A549 (cell line): Measurements from ENCODE around the gene ANK3. TPM values are rescaled to one million over a fixed set of nuclear protein-coding genes. Genes with fewer than 3 reads are reported as not detected.

ENCODE experiments used
- ATAC-seq, 2 experiments: fragments of 200-7000 bp in 1 of 2; fragments of >200 bp in 1 of 2; cut with Nextera tagmentation in 1 of 2; cut with Tn5 transposase in 1 of 2; 3 replicates each; pipeline versions ENCODE4 v1.8.0 to v1.9.1; 2018 to 2020; ENCODE audit warnings: mild to moderate bottlenecking in 1 of 2, moderate library complexity in 1 of 2
- CTCF ChIA-PET: fragments of 300-600 bp; sonication (Branson Sonifier 250); formaldehyde crosslinking; extraction: SDS; loops from one replicate; lab custom pipeline; 2021; ENCODE audit warnings: antibody characterized with exemption, inconsistent platforms; lab: Yijun Ruan, JAX
- POLR2A ChIA-PET: fragments of 350-600 bp; formaldehyde crosslinking; extraction: SDS; loops from one replicate; lab custom pipeline; 2021; ENCODE audit warnings: antibody characterized with exemption, inconsistent platforms; lab: Yijun Ruan, JAX
- DNase-seq, 2 experiments: peaks; one replicate each; pipeline versions ENCODE4 v3.0.0 to v3.0.0-alpha.2; 2011 to 2016; ENCODE audit warnings: low read depth in 1 of 2, low spot score in 1 of 2
- FAIRE-seq: peaks from 2 replicates; lab custom pipeline; 2011; peaks lifted over from hg19 to GRCh38; lab: Jason Lieb, UNC
- H3K27ac ChIP-seq, 2 experiments: fragments of >200 bp; sonication (Bioruptor Twin); formaldehyde crosslinking; 3 replicates each; pipeline ENCODE4 v1.5.1; 2016 to 2017
- H3K4me1 ChIP-seq: fragments of >200 bp; sonication (Bioruptor Twin); formaldehyde crosslinking; 3 replicates; pipeline ENCODE4 v1.6.1; 2016
- H3K4me2 ChIP-seq: fragments of >200 bp; sonication (Bioruptor Twin); formaldehyde crosslinking; 3 replicates; pipeline ENCODE4 v1.6.1; 2016
- H3K4me3 ChIP-seq: fragments of >200 bp; sonication (Bioruptor Twin); formaldehyde crosslinking; 3 replicates; pipeline ENCODE4 v1.5.1; 2016
- H3K9me3 ChIP-seq: fragments of >200 bp; sonication (Bioruptor Twin); formaldehyde crosslinking; 3 replicates; pipeline ENCODE4 v1.6.1; 2016
- CBX2 ChIP-seq: fragments of 200-600 bp; sonication (generic); IDR thresholded peaks from 2 replicates; pipeline ENCODE4 v1.6.1; 2016; ENCODE audit warnings: low read depth, mild to moderate bottlenecking, borderline replicate concordance
- CEBPB ChIP-seq, 2 experiments: fragments of >200 bp in 1 of 2; sonication (Bioruptor Twin) in 1 of 2; formaldehyde crosslinking in 1 of 2; IDR thresholded peaks; 2 replicates each; pipeline ENCODE4 v1.6.1; 2012 to 2016
- CHD2 ChIP-seq: fragments of 150-350 bp; IDR thresholded peaks from 2 replicates; pipeline ENCODE4 v1.6.1; 2014; ENCODE audit warnings: low read length; ENCODE audit not compliant: partially characterized antibody
- E2F6 ChIP-seq: IDR thresholded peaks from 2 replicates; pipeline ENCODE4 v1.6.1; 2012; ENCODE audit warnings: low read depth, borderline replicate concordance
- EHF ChIP-seq: fragments of 250-450 bp; sonication (Bioruptor Pico); IDR thresholded peaks from 2 replicates; pipeline ENCODE4 v1.5.0; 2020; ENCODE audit warnings: mild to moderate bottlenecking
- FOSL2 ChIP-seq, 2 experiments: fragments of 450-650 bp in 1 of 2; fragments of >200 bp in 1 of 2; sonication (Bioruptor Twin) in 1 of 2; formaldehyde crosslinking; IDR thresholded peaks; 2 replicates each; pipeline versions ENCODE4 v1.5.0 to v1.6.1; 2016 to 2020; ENCODE audit warnings: mild to moderate bottlenecking in 1 of 2, moderate library complexity in 1 of 2
- FOXS1 ChIP-seq: fragments of 250-450 bp; sonication (Bioruptor Pico); IDR thresholded peaks from 2 replicates; pipeline ENCODE4 v1.5.0; 2020; ENCODE audit warnings: mild to moderate bottlenecking, moderate library complexity
- HES2 ChIP-seq: fragments of >200 bp; sonication (Bioruptor Twin); formaldehyde crosslinking; IDR thresholded peaks from 2 replicates; pipeline ENCODE4 v1.6.1; 2016
- HEYL ChIP-seq: fragments of 250-450 bp; sonication (Bioruptor Pico); IDR thresholded peaks from 2 replicates; pipeline ENCODE4 v1.8.0; 2021; ENCODE audit warnings: mild to moderate bottlenecking, moderate library complexity
- HOXB5 ChIP-seq: fragments of 250-450 bp; sonication (Bioruptor Pico); IDR thresholded peaks from 2 replicates; pipeline ENCODE4 v1.5.0; 2020; ENCODE audit warnings: mild to moderate bottlenecking, moderate library complexity
- JUNB ChIP-seq: fragments of >200 bp; sonication (Bioruptor Twin); formaldehyde crosslinking; IDR thresholded peaks from 2 replicates; pipeline ENCODE4 v1.6.1; 2016
- KDM5A ChIP-seq: fragments of 200-600 bp; sonication (generic); IDR thresholded peaks from 2 replicates; pipeline ENCODE4 v1.6.1; 2016; ENCODE audit warnings: antibody characterized with exemption, mild to moderate bottlenecking
- MYC ChIP-seq: IDR thresholded peaks from 2 replicates; pipeline ENCODE4 v1.6.1; 2012; ENCODE audit warnings: mild to moderate bottlenecking, inconsistent platforms, low read length, improper control_type of control experiment, borderline replicate concordance
- POLR2A ChIP-seq: IDR thresholded peaks from 2 replicates; pipeline ENCODE4 v1.6.1; 2012; ENCODE audit warnings: mild to moderate bottlenecking, low read length
- POLR2AphosphoS2 ChIP-seq: conservative IDR thresholded peaks from 2 replicates; pipeline ENCODE4 v1.6.1; 2012; ENCODE audit warnings: low read length, improper control_type of control experiment, inconsistent platforms
- RAD21 ChIP-seq, 2 experiments: fragments of >200 bp in 1 of 2; sonication (Bioruptor Twin) in 1 of 2; formaldehyde crosslinking in 1 of 2; IDR thresholded peaks in 1 of 2; conservative IDR thresholded peaks in 1 of 2; 2 replicates in 1 of 2; 3 replicates in 1 of 2; pipeline ENCODE4 v1.6.1; 2012 to 2018; ENCODE audit warnings: inconsistent platforms in 1 of 2
- RARB ChIP-seq: fragments of 250-450 bp; sonication (Bioruptor Pico); IDR thresholded peaks from 2 replicates; pipeline ENCODE4 v1.8.0; 2021; ENCODE audit warnings: mild to moderate bottlenecking, moderate library complexity
- RFX5 ChIP-seq: fragments of 450-650 bp; IDR thresholded peaks from 2 replicates; pipeline ENCODE4 v1.7.1; 2014; ENCODE audit warnings: antibody characterized with exemption, mild to moderate bottlenecking, moderate library complexity
- SMC3 ChIP-seq: fragments of >200 bp; sonication (Bioruptor Twin); formaldehyde crosslinking; IDR thresholded peaks from 3 replicates; pipeline ENCODE4 v1.6.1; 2018; ENCODE audit warnings: inconsistent platforms
- SREBF2 ChIP-seq: fragments of 450-650 bp; IDR thresholded peaks from 2 replicates; pipeline ENCODE4 v1.6.1; 2014; ENCODE audit warnings: mild to moderate bottlenecking, moderate library complexity
- TP53 ChIP-seq: fragments of 250-450 bp; sonication (Bioruptor Pico); IDR thresholded peaks from 2 replicates; pipeline ENCODE4 v1.5.0; 2021; ENCODE audit warnings: mild to moderate bottlenecking, moderate library complexity
- ZFP36 ChIP-seq: fragments of 450-650 bp; IDR thresholded peaks from 2 replicates; pipeline ENCODE4 v1.6.1; 2014; ENCODE audit warnings: borderline replicate concordance; ENCODE audit not compliant: partially characterized antibody
- WGBS: methylation state at CpG from one replicate; pipeline ENCODE4 v1.1.6; 2017; ENCODE audit errors: missing lambda C conversion rate; 5-methylcytosine and 5-hydroxymethylcytosine counted together
- polyA plus RNA-seq, 4 experiments: library from polyadenylated mRNA; depleted of rRNA in 3 of 4; stranded (reverse); fragments of >200 nt; fragmentation: RNase III in 1 of 4; extraction: RNeasy Plus Mini Kit Qiagen cat#74134 plus additional on column Dnase treatment in 1 of 4; gene quantifications; 2 replicates in 3 of 4; 3 replicates in 1 of 4; pipeline ENCODE4 v1.2.3, GENCODE V29; 2011 to 2017
- TF ChIP-seq, protein P1 (sequence below): fragments of 450-650 bp; IDR thresholded peaks from 2 replicates; pipeline ENCODE4 v1.6.1; 2014; ENCODE audit warnings: antibody characterized with exemption
- TF ChIP-seq, protein P2 (sequence below): IDR thresholded peaks from 2 replicates; pipeline ENCODE4 v1.6.1; 2012
- TF ChIP-seq, protein P3 (sequence below): fragments of 150-350 bp; IDR thresholded peaks from 2 replicates; pipeline ENCODE4 v1.6.1; 2014; ENCODE audit warnings: low read depth, mild to moderate bottlenecking, low read length

The ANK3 gene
- polyA plus RNA-seq, 2 of the 4 experiments (the other 2 are of a cell fraction), result 0.56 to 5.4 TPM

DNA sequence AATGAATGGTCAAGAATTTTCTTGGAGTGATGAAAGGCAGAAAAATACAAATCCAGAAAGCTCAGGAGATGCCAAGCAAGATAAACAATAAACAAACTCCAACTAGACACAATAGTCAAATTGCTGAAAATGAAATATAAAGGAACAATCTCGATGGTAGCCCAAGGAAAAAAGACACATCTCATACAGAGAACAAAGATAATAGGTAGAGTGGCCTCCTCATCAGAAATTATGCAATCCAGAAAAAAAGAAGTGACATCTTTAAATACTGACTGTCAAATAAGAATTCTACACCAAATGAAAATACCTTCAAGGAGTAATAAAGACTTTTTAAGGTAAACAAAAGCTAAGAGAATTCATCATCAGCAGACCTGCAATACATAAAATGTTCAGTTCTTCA lies 150.4 kb downstream of the ANK3 start:
- ChIA-PET POLR2A (no interaction called here), CTCF (interaction anchor here (0.7 to 2.3 kb wide), 16 partner anchors 8 to 557 kb away, joined by 3 to 12 read pairs (median 4); no protein-coding TSS in a partner anchor)
- TF ChIP-seq ZFP36 (no peak), SMC3 (no peak), HES2 (no peak), SREBF2 (no peak), TP53 (CRISPR knock-in tag) (no peak), KDM5A (no peak)
- FAIRE-seq, result no peak
- WGBS, result 67% methylated on average over 1 of the region's 1 CpG
- no peak for DNase-seq
- Histone ChIP-seq H3K9me3 (no peaks in the 10 kb centered on the region), H3K4me3 (no peak overlapping the region), H3K27ac (no peak overlapping the region), H3K4me1 (0 out of 3 replicates have a peak, but pooled peaks cover 4% of the 10 kb centered on the region), H3K4me2 (no peak overlapping the region)
- ATAC-seq, result no peak

DNA sequence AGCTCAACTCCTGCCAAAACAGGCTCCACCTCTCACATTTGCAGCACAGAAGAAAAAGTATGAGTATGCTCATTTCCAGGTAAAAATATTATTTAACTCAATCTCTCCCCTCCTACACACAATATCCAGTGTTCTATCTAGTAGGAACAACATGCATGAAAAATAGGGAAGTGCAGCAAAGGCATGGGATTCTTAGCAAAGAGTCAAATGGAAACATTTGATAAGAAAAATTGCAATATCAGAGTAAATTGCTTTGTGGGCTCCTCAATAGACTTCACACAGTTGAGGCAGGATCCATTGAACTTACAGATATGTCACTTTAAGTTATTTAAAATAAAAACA lies 150.9 kb downstream of the ANK3 start:
- ChIA-PET CTCF (interaction anchor here (0.7 to 2.3 kb wide), 17 partner anchors 8 to 558 kb away, joined by 3 to 12 read pairs (median 4); no protein-coding TSS in a partner anchor), POLR2A (no interaction called here)
- no peak overlapping the region for H3K27ac ChIP-seq
- TF ChIP-seq ZFP36, result no peak
- TF ChIP-seq, protein P1, sequence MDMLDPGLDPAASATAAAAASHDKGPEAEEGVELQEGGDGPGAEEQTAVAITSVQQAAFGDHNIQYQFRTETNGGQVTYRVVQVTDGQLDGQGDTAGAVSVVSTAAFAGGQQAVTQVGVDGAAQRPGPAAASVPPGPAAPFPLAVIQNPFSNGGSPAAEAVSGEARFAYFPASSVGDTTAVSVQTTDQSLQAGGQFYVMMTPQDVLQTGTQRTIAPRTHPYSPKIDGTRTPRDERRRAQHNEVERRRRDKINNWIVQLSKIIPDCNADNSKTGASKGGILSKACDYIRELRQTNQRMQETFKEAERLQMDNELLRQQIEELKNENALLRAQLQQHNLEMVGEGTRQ, result no peak
- TF ChIP-seq CHD2, result no peak
- TF ChIP-seq RARB (CRISPR knock-in tag), result no peak
- no peak for TF ChIP-seq POLR2A
- TF ChIP-seq POLR2AphosphoS2, result no peak
- TF ChIP-seq RFX5, result no peak
- no peak for TF ChIP-seq JUNB
- no peak for TF ChIP-seq E2F6
- TF ChIP-seq HOXB5 (CRISPR knock-in tag), result no peak
- no peak for TF ChIP-seq HEYL (CRISPR knock-in tag)
- no peak for TF ChIP-seq FOSL2 (IDR thresholded peaks at IDR 0.05)
- TF ChIP-seq FOSL2 (CRISPR knock-in tag; IDR thresholded peaks at IDR 0.05), result no peak
- no peak for TF ChIP-seq EHF (CRISPR knock-in tag)
- no peak for TF ChIP-seq MYC
- no peak for TF ChIP-seq CBX2
- DNase-seq (no peak), FAIRE-seq (no peak), ATAC-seq (no peak)
- no peak overlapping the region for H3K4me2 ChIP-seq
- no peak overlapping the region for H3K4me3 ChIP-seq
- no peaks in the 10 kb centered on the region for H3K9me3 ChIP-seq
- 0 out of 3 replicates have a peak, but pooled peaks cover 4% of the 10 kb centered on the region for H3K4me1 ChIP-seq

GRCh38 chr10:60237977-60238758 lies 151.5 kb downstream of the ANK3 start:
- no peak for FAIRE-seq
- 0 out of 3 replicates have a peak, but pooled peaks cover 4% of the 10 kb centered on the region for H3K4me1 ChIP-seq
- CTCF ChIA-PET, result interaction anchor here (0.6 to 2.3 kb wide), 18 partner anchors 7 to 520 kb away, joined by 3 to 12 read pairs (median 4); no protein-coding TSS in a partner anchor
- no peak overlapping the region for H3K27ac ChIP-seq
- WGBS, result 47% methylated on average over 6 of the region's 6 CpGs
- peak; percentile 87 to 91 for ATAC-seq
- peak overlapping the region; percentile 35; the same call in 2 of the 3 replicates for H3K4me2 ChIP-seq
- POLR2A ChIA-PET, result no interaction called here
- no peak overlapping the region; the same call in 2 of the 3 replicates for H3K4me3 ChIP-seq
- H3K9me3 ChIP-seq, result no peaks in the 10 kb centered on the region
- peak; percentile 13 to 35 for DNase-seq
- TF ChIP-seq RAD21 (conservative IDR thresholded peaks at IDR 0.05 in 1 of 2, IDR thresholded peaks at IDR 0.05 in 1 of 2) (peak; percentile 55 to 62), SMC3 (peak; percentile 51; the same call in 2 of the 3 replicates), CEBPB (IDR thresholded peaks at IDR 0.05) (no peak), ZFP36 (no peak), HOXB5 (CRISPR knock-in tag) (no peak), FOXS1 (CRISPR knock-in tag) (no peak), RFX5 (no peak), E2F6 (no peak)
- TF ChIP-seq, protein P1, result no peak
- TF ChIP-seq, protein P2, sequence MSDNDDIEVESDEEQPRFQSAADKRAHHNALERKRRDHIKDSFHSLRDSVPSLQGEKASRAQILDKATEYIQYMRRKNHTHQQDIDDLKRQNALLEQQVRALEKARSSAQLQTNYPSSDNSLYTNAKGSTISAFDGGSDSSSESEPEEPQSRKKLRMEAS, result no peak
- TF ChIP-seq, protein P3, sequence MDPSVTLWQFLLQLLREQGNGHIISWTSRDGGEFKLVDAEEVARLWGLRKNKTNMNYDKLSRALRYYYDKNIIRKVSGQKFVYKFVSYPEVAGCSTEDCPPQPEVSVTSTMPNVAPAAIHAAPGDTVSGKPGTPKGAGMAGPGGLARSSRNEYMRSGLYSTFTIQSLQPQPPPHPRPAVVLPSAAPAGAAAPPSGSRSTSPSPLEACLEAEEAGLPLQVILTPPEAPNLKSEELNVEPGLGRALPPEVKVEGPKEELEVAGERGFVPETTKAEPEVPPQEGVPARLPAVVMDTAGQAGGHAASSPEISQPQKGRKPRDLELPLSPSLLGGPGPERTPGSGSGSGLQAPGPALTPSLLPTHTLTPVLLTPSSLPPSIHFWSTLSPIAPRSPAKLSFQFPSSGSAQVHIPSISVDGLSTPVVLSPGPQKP, result no peak
